ENCODE measurements around the gene IKBKE.

IKBKE gene

DNA sequence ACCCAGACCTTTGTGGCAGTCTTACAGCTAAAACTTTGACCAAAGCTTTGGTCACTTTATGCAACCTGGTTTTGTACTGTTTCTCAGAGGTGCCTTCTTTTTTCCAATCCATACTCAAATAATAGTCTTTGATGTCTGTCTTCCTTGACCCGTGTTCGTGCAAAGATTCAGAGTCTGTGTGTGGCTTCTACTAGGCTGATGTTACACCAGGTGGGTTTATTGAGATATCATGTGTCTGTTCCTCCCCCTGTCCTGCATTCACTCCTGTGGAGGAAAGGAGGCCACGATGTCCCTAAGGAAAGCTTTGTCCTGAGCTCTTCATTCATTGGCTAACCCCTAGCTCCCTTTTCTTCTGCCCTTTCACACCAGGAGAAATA is 15.0 kb upstream of the IKBKE start:
- DNase-seq (ENCODE audit: low spot score) = no peak

DNA sequence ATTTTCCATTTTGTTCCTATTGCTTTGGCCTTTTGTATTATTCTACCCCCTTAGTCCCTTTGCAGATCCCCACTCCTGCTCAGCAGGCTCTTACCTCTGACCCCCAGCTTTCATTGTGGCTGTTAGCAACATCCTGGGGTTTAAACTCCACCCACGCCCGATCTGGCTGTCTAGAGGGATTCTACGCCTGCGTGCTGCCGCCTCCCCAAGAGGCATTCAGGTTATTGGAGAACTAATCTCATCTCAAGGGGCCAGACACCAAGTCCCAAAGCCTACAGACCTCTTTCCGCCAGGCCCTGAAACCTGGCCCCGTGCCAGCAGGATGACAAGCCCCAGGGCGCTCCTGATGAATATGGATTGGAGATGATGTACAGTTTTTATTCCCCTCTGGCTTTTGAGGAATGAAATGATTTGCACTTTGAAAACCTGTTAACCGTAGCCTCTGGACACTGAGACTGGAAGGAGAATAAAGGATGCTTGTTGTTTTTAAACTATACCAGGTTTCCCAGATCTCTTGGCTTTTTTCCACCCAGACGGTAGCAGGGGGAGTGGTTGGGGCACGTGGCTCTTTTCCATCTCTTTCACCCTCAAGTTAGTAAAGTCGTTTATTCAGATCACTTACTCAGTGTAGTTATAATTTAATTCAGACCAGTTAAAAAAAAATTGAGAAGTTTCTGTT is 14.5 kb upstream of the IKBKE start:
- DNase-seq (ENCODE audit: low spot score) = no peak

DNA sequence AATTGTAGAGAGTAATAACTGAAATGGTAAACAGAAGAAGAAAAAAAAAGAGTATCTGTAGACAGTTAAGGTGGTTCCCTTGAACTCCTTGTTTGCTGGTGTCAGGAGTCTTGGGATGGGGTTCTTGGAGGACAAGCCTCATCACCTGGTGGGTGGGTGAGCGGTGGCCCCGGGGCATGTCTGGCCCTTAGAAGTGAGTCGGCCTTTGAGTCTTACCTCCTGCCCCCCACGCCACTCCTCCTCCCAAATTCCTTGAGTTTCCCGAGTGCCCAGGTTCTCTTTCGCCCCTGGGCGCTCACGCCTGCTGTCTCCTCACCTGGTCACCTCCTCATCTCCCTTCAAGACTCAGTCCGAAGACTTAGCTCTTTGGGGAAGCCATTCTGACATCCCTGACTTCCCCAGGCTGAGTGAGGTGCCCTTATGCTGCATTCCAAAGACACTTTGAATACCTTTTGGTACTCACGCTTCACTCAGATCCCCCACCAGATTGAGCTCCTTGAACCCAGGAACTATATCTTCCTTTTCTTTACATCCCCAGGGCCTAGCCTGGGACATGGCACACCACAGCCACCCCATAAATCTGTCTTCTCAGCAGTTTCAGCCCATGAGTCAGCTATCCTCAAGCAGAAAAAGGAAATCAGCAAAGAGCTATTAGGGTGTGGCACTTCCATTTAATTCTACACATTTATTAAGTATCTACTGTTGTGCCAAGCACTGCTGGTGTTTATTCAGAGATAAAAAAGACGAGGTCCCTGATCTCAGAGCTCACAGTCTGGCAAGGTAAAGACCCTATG is 13.5 kb upstream of the IKBKE start:
- DNase-seq (ENCODE audit: low spot score) = no peak

DNA sequence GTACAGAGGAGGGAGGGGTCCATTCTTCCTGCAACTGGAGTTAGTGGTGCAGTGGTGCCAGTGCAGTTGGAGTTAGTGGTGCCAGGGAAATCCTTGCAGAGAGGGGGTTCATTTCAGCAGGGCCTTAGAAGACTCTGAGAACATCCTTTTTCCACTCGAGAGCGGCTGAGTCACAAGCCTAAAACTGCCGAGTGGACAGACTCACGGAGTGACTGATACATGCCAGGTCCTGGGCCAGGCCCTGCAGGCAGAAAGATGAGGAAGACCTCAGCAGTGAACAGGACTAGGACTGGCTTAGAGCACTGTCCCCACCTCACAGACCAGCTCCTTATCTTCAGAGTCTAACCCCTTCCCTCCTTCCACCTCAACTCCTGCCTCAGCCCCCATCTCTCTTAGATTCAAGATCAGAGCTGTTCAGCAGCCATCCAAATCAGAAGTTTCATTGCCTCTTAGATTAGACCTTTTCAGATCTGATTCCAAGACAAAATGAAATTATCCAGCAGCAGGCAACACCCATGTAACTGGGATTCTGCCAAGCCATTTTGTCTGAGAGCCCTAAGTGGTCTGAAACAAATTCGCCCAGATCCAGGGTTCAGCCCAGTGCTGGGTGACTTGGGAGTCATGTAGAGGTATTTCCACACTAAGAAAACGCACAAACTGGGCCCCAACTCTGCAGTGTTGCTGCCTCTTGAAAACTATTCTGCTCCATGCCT is 12.7 kb upstream of the IKBKE start:
- DNase-seq (ENCODE audit: low spot score) = no peak

DNA sequence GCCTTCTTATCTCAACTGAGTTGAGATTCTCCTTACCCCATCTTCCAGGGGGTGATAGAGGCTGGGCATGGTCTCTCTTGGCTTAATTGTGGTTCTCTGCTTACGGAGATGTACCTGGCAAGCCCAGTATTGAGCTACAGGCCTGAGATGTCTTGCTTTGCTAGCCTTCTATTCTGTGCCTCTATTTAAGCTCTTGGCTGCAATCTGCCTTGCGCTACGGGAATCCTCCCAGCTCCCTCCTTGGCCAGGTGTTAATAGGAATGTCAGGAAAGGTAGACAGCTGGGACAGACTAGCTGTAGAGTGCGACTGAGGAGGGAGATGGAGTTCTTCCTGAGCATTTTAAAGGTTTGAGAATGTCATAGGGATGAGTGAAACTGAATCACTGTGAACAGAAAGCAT is 10.6 kb upstream of the IKBKE start:
- DNase-seq (ENCODE audit: low spot score) = no peak

DNA sequence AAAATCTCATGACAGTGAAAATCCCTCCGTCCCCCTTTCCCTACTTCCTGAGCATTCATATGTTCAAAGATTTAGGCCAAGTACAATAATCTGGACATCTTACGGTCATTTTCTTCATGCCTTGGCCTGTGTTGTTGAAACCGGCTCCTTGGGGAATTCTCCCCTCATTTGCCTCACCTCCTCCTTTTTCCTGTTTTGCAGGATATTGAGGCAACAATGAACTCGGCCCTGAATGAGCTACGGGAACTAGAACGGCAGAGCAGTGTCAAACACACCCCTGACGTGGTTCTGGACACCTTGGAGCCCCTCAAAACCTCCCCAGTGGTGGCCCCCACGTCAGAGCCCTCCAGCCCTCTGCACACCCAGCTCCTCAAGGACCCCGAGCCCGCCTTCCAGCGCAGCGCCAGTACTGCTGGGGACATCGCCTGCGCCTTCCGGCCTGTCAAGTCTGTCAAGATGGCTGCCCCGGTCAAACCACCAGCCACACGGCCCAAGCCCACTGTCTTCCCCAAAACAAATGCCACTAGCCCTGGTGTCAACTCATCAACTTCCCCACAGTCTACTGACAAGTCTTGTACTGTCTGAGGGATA is 9.3 kb upstream of the IKBKE start:
- DNase-seq (ENCODE audit: low spot score) = no peak

DNA sequence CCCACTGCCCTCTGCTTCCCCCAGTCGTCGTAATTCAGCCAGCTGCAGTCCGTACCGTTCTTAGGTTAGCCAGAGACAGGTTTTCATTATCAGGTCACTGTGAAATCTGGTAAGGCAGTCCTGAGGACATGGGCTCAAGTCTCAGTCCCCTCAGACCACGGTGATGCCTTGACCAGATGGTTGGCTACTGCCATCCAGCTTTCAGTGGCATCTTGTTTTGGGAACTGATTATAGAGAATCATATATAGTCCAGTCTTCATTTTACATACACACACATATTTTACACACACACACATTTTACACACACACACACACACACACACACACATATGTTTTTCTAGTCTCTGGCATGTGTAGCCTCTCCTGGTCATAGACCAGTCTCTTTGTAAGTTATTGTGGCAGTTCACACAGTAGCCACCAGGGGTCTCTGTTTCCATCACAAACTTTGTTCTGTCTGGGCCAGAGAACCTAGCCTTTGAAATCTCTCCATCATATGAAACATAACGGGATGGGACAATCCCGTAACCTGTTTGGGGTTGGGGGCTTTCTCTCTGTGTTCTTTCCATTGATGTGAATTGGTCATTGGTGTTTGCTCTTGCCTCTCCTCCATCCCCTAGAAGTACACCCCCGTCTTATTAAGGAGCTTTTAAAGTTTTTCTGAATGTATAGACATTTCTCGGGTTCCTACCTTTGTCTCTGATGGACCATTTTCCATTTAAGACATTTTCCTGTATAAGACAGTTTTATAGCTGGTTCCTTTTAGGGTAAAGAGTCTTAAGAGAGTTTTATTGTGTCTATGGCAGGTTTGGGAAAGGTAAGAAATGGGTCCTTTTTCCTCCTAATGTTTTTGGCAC is 8.4 kb upstream of the IKBKE start:
- peak; percentile 70 for DNase-seq (ENCODE audit: low spot score)

DNA sequence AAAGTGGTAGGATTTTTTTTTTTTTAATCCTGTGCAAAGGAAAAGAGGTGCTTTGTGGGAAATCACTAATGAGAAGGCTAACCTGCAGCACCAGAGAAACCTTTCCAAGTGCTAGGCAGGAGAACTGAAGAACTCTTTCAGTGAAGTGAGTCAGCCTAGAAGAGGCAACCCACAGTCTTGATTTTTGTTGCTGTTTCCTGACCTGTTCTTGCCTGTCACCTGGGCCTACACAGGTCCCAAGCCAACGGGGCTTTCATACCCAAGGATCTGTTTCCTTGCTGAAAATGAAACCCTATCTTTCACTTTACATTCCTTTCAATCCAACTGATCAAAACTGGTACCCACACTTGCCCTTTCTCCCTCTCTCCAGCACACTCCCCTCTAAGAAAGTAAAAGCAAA is 7.1 kb upstream of the IKBKE start:
- no peak for DNase-seq (ENCODE audit: low spot score)

DNA sequence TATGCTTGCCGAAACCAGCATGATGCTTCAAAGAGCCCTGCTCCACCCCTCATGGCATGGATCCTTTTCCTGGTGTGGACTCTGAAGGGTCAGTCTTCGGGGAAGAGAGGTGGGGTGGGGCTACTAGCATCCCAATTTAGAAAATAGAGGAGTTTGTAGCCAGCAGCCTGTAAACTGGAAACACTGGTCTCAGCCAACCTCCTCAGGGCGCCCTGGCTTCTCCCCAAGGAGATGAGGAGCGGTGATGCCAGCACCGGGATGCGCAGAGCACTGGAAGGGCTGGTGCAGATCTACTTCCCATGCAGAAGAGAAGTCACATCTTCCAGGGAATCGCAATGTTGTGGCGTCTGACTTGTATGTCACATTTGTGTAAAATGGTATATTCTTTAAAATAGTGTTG is 6.4 kb upstream of the IKBKE start:
- DNase-seq (ENCODE audit: low spot score) = no peak

DNA sequence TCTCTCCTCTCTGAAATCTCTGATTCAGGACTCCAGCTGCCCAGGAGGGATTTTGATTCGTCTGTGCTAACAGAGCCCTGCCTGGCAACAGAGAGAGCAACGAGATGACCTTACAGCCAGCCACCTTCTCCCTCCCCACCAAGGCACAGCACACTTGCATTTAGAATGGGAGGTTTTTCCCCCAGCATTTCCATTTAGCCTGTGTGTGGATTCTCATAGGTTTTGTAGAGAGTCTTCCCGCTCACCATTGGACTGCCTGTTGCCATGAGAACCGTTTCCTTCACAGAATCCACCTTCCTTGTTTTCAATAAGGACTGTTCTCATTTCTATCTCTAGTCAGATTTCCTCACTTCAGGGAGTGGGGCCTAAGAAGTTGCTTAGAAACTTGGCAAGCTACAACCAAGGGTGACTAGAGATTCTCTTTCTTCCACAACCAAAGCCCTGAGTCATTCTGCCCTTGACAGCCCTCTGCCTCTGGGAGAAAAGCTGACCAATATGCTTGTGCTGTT is 5.8 kb upstream of the IKBKE start:
- no peak for DNase-seq (ENCODE audit: low spot score)

DNA sequence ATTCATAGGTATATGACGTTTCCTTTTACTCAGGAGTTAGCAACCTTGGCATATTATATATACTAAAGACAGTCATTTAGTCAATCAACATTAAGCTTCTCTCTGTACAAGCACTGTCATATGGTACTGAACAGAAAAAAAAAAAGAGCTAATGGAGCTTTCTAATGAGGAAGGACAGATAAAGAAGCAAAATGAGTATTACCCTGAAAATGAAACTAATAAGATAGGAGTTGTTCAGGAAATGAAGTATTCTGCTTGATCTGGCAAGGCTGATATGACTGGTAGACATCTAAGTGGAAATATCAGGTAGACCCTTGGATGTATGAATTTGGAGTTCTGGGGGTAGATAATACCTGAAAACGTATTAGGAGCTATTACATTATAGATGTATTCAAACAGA is 4.3 kb upstream of the IKBKE start:
- no peak for DNase-seq (ENCODE audit: low spot score)

DNA sequence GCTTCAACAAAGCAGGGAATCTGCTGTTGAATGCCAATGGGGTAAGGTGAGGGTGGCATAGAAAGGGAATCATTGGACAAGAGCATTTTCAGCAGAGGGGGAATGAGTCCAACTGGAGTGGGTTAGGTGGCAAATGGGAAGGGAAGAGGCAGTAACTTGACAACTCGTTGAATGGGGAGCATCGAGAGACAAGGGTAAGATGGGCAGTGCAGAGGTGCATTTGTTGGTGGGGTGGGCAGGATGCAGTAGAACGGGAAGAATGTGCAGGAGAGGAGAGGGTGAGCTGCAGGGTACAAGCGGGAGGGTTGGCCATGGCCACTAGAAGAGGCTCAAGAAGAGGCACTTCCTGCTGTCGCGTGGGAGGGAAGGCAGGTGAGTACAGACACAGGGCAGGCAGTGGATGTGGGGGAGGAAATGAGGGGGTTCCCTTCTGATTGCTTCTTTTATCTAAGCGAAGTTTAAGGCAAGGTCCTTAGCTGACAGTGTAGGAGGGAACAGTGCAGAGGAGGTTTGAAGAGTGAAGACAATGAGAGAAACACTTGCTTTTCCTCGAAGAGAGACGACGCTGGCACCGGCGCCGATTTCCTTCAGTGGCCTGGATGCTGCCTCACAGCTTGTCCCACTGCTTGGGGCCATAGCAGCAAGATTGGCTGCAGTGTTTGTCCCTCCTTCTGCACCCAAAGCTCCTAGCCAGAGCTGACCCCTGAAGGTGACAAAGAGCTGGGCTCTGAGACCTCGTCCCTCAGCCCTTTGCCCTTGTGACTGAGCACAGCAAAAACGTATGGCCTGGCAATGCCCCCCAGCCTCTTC is 3.2 kb upstream of the IKBKE start:
- DNase-seq (ENCODE audit: low spot score) = no peak

DNA sequence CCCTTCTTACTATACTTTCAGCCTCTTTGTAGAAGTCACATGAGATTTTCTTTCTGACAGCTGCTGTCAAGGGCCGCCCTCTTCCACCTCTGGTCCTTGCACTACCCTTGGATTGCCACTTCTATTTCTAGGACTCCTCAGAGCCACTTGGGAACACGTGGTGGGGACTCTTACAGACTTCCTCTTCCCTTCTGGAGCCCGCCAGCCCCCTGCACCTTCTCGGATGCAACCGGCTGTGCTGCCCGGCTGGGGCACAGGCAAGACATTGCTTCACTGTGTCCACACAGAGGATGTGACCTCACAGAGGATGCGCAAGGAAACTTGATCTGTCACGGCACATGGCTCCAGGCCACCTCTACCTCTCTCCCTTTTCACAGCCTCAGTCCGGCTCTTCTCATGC is 2.4 kb upstream of the IKBKE start:
- no peak for DNase-seq (ENCODE audit: low spot score)

DNA sequence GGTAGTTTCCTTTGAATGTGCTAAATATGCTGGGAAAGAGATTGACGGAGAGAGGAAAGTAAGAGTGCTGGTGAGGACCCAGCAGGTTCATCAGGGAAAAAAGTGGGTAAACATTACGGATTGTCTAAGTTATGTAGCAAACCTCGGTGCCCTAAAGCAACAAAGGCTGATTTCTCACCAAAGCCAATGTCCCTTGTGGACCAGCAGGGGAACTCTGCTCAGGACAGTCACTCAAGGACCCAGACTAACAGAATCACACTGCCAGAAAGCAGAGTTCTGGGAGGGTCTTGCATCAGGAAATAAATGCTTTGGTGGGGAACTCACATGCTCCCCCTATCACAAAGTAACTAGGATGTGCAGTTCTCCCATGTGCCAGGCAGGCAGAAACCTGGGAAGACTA is 1.7 kb upstream of the IKBKE start:
- DNase-seq (ENCODE audit: low spot score) = no peak

DNA sequence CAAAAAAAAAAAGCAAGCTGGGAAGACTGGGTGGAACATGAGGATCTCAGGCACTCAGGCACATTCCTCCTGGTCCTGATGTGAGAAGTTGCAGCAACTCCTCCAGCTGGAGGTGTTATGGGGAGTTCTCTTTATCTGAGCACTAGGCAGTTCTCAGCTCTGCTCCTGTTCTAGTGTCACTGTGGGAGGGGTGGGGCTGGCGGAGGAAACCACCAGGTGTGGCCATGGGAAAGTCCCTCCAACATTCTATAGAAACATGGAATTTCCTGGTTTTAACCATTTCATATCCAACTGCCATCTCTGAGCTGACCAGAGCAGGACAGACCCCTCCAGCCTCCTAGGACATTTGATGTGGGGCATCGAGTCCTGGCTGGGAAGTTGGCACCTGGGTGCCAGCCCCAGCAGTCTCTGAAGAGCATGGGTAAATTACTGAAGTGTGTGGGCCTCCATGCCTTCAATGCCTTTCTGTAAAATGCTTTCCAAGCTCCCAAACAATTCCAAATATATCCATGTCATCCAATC is 804 bp upstream of the IKBKE start:
- peak; percentile 27 for DNase-seq (ENCODE audit: low spot score)

DNA sequence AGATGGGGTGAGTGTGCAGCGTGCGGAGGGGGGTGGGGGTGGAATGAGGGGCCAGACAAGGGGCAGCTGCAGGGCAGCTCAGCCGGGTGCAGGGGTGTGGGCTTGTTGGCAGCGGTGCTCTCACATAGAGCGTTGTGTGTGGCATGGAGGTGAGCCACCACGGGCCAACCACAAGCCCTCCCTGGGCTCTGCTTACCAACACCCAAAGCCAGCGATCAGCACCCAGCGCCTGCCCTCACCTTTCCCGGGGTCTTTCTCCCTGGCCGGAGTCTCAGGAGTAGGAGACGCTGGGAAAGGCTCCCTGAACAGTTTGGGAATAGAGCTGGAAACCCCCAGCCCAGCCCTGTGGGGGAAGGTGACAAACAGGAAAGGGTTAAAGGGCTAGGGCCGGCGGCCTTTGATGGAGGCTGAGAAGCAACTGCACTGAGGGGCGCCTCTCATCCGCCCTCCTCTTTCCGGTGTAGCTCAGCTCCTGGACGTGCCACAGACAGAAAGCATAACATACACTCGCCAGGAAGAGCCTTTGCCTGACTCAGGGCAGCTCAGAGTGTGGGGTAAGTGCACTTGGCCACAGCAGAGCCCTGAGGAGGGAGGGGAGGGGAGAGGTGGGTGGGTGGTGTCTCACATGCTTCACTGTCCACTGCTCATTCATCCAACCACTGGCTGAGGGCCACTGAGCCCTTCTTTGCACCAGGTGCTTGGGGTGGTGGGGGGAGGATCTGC is 577 bp downstream of the IKBKE start:
- DNase-seq (ENCODE audit: low spot score) = no peak

DNA sequence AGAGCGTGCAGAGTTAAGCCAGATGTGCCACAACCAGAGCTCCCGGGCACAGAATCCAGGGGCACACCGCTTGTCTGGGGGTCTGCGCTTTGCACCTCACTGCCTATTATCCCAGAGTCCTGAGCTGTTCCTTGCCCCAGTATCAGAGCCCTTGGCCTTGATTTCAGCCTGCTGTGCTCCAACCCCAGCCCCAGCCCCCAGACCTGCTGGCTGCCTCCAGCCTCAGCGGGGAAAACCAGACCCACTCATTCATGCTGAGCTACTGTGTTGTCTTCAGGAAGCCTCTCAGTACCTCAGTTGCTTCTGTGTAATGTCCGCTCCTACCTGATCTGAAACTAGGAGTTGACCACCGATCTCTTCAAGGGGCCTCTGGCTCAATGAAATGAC is 1.1 kb downstream of the IKBKE start:
- DNase-seq (ENCODE audit: low spot score) = no peak

DNA sequence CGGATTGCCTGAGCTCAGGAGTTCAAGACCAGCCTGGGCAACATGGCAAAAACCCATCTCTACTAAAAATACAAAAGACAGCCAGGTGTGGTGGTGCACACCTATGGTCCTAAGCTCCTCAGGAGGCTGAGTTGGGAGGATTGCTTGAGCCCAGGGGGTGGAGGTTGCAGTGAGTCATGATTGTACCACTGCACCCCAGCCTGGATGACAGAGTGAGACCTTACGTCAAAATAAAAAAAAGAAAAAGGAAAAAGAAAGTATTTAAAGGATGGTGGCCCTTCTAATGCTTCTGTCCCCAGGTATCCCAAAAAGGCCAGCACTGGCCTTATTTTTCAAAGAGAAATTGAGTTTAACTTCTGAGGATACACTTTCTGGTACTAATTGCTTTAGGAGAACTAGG is 1.7 kb downstream of the IKBKE start:
- no peak for DNase-seq (ENCODE audit: low spot score)

DNA sequence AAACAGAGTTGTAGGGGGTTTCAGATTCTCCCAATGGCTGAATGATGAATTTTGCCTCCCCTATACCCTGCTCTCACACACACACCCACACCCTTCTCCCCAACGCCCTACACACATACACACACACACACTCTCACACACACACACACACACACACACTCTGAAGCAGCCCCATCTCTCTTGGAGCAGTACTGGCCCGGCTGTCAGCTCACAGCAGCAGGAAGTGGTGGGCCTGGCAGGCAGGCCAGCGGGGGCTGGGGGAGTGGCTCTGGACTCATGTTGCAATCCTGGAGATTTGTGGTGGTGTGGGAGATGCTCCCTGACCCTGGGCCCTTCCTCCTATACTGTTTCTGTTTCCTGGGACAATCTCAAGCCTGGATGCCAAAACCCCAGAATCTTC is 2.2 kb downstream of the IKBKE start:
- DNase-seq (ENCODE audit: low spot score) = no peak

DNA sequence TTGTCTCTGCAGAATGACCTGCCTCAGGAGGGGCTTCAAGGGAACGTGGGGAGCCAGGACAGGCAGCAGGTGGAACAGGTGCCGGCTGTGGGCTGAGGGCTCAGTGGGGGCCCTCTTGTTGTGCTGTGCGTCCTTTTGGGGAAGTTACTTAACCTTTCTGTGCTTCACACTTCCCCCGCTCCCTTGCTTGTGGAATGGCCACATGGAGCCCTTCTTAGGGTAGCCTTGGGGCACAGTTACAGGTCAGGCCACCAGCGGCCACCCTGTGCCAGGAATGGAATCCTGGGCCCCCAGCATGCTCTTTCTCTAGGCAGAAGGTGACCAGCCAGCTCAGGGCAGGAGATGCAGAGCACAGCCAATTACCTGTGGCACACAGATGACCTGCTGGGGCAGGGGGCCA is 2.6 kb downstream of the IKBKE start:
- DNase-seq (ENCODE audit: low spot score) = no peak

Data from LoVo (cell line).